Measurements from ENCODE around the gene DYNAP. TPM values are rescaled to one million over a fixed set of nuclear protein-coding genes. Genes with fewer than 3 reads are reported as not detected.

DYNAP gene, protein sequence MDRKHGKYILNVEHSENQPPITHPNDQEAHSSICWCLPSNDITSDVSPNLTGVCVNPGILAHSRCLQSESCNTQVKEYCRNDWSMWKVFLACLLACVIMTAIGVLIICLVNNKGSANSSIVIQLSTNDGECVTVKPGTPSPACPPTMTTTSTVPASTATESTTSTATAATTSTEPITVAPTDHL
- not detected in 5 replicates for total RNA-seq (2022; extraction: Qiagen RNA extraction; ENCODE audit: low read depth)

DNA sequence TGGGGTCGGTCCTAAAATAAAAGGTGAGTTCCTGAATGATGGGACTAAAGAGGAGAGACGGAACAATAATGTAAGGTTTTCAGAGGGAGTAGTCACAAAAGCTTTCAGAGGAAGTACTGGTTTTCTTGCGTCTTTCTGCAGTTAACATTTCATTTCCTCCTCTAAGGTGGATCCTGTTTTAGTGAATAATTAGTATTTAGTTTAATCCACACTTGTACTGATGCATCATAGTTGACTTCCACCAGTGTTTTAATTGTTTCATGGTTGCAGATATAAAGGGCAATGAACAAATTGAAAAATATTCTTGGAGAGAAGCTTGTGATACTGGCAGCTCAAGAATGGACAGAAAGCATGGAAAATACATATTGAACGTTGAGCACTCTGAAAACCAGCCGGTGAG, at the start of gene DYNAP:
Gene DYNAP (plus strand): TSS at position 301 of the 400 bp plus-strand sequence. CDS start 38 bp downstream, at position 339.

Other genes with a start within 250 kb of the DYNAP start
- not detected in 5 replicates for gene STARD6, start 233.4 kb upstream of the DYNAP start, total RNA-seq (2022; extraction: Qiagen RNA extraction; ENCODE audit: low read depth)
- gene C18orf54, start 233.3 kb upstream of the DYNAP start, total RNA-seq (2022; extraction: Qiagen RNA extraction; ENCODE audit: low read depth) = 1.1 to 3.2 TPM (median 2.7 TPM) in 5 replicates
- 11.8 to 14.5 TPM (median 12.8 TPM) in 5 replicates for gene RAB27B, start 237.2 kb downstream of the DYNAP start, total RNA-seq (2022; extraction: Qiagen RNA extraction; ENCODE audit: low read depth)

All from A549 treated with RU486 at 1 μM for 4 hours (cell line).